ENCODE data around the gene CELA3A.
"Not testable (repeated sequence)": the region's sequence is repeated elsewhere in the genome, so short reads cannot be mapped to it uniquely, and the experiment has no call there.

- TF ChIP-seq CTCF (conservative IDR thresholded peaks at IDR 0.05 in 1 of 2, IDR thresholded peaks at IDR 0.05 in 1 of 2; ENCODE audit: extremely low read depth in 1 of 2, insufficient read depth in 1 of 2, low read depth in 1 of 2, low read length in 2 of 2); EZH2 (IDR thresholded peaks at IDR 0.05; ENCODE audit: borderline replicate concordance, low read length): not testable (repeated sequence)
Observed at GRCh38 chr1:21970523-21970922, 30.9 kb upstream of the CELA3A start.
